DND-41 (cell line): ENCODE results near the gene UBFD1.

Source experiments
- ATAC-seq: fragments of 200-7000 bp; cut with Tn5 transposase; 3 replicates; pipeline ENCODE4 v1.9.1; 2021; ENCODE audit warnings: low read depth; ENCODE audit not compliant: insufficient read depth
- DNase-seq: peaks from one replicate; pipeline ENCODE4 v3.0.0-alpha.2; 2020
- H2AFZ ChIP-seq: 2 replicates; pipeline ENCODE4 v1.6.0; 2012; ENCODE audit warnings: low read depth, low read length
- H3K27ac ChIP-seq: 2 replicates; pipeline ENCODE4 v1.5.1; 2012; ENCODE audit warnings: low read length, inconsistent platforms
- H3K27me3 ChIP-seq: fragments of 200-600 bp; sonication (generic); 2 replicates; pipeline ENCODE4 v1.6.0; 2012; ENCODE audit warnings: low read length, mild to moderate bottlenecking, inconsistent platforms; ENCODE audit not compliant: insufficient read depth, poor library complexity
- H3K36me3 ChIP-seq: 2 replicates; pipeline ENCODE4 v1.5.1; 2012; ENCODE audit warnings: low read length, inconsistent platforms; ENCODE audit not compliant: insufficient read depth
- H3K4me1 ChIP-seq: 2 replicates; pipeline ENCODE4 v1.5.1; 2012; ENCODE audit warnings: mild to moderate bottlenecking, low read length; ENCODE audit not compliant: insufficient read depth
- H3K4me2 ChIP-seq: 2 replicates; pipeline ENCODE4 v1.6.0; 2012; ENCODE audit warnings: mild to moderate bottlenecking, moderate library complexity, low read length, inconsistent platforms; ENCODE audit not compliant: insufficient read depth
- H3K4me3 ChIP-seq, 2 experiments: fragments of 200-600 bp in 1 of 2; shearing (Covaris generic) in 1 of 2; 2 replicates each; pipeline ENCODE4 v1.5.1; 2012 to 2016; ENCODE audit warnings: inconsistent platforms in 2 of 2, low read length in 2 of 2, mild to moderate bottlenecking in 2 of 2, low read depth in 1 of 2, moderate library complexity in 1 of 2
- H3K79me2 ChIP-seq: 2 replicates; pipeline ENCODE4 v1.6.0; 2012; ENCODE audit warnings: low read length, inconsistent platforms; ENCODE audit not compliant: insufficient read depth
- H3K9ac ChIP-seq: 2 replicates; pipeline ENCODE4 v1.6.0; 2012; ENCODE audit warnings: low read depth, mild to moderate bottlenecking, inconsistent platforms, low read length, moderate library complexity
- H3K9me3 ChIP-seq: 2 replicates; pipeline ENCODE4 v1.5.1; 2012; ENCODE audit warnings: low read length, moderate library complexity, mild to moderate bottlenecking, inconsistent platforms; ENCODE audit not compliant: insufficient read depth, severe bottlenecking
- H4K20me1 ChIP-seq: 2 replicates; pipeline ENCODE4 v1.6.0; 2012; ENCODE audit warnings: low read length; ENCODE audit not compliant: insufficient read depth
- EZH2 ChIP-seq: IDR thresholded peaks from 3 replicates; pipeline ENCODE4 v1.6.1; 2012; ENCODE audit warnings: borderline replicate concordance, low read depth, mild to moderate bottlenecking, moderate library complexity, low read length, inconsistent platforms; ENCODE audit not compliant: severe bottlenecking
- TF ChIP-seq, protein P1 (sequence below): IDR thresholded peaks from 2 replicates; pipeline ENCODE4 v1.5.1; 2012; ENCODE audit warnings: borderline replicate concordance, low read length, moderate library complexity, mild to moderate bottlenecking; ENCODE audit not compliant: poor library complexity, severe bottlenecking; ENCODE audit errors: extremely low read depth

Gene UBFD1

GRCh38 chr16:23578101-23578830 lies 20.7 kb downstream of the UBFD1 start:
- Histone ChIP-seq H4K20me1 (0 out of 2 replicates have a peak, but pooled peaks cover 7% of the 10 kb centered on the region), H2AFZ (no peak overlapping the region), H3K9me3 (no peaks in the 10 kb centered on the region), H3K9ac (no peak overlapping the region), H3K4me3 (no peak overlapping the region), H3K4me1 (no peaks in the 10 kb centered on the region), H3K79me2 (no peaks in the 10 kb centered on the region), H3K27me3 (no peaks in the 10 kb centered on the region), H3K36me3 (peaks cover 54% of the 10 kb centered on the region), H3K4me2 (no peak overlapping the region), H3K27ac (no peak overlapping the region)
- no peak for TF ChIP-seq EZH2
- TF ChIP-seq, protein P1, sequence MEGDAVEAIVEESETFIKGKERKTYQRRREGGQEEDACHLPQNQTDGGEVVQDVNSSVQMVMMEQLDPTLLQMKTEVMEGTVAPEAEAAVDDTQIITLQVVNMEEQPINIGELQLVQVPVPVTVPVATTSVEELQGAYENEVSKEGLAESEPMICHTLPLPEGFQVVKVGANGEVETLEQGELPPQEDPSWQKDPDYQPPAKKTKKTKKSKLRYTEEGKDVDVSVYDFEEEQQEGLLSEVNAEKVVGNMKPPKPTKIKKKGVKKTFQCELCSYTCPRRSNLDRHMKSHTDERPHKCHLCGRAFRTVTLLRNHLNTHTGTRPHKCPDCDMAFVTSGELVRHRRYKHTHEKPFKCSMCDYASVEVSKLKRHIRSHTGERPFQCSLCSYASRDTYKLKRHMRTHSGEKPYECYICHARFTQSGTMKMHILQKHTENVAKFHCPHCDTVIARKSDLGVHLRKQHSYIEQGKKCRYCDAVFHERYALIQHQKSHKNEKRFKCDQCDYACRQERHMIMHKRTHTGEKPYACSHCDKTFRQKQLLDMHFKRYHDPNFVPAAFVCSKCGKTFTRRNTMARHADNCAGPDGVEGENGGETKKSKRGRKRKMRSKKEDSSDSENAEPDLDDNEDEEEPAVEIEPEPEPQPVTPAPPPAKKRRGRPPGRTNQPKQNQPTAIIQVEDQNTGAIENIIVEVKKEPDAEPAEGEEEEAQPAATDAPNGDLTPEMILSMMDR, result no peak
- no peak for ATAC-seq
- no peak for DNase-seq

DNA sequence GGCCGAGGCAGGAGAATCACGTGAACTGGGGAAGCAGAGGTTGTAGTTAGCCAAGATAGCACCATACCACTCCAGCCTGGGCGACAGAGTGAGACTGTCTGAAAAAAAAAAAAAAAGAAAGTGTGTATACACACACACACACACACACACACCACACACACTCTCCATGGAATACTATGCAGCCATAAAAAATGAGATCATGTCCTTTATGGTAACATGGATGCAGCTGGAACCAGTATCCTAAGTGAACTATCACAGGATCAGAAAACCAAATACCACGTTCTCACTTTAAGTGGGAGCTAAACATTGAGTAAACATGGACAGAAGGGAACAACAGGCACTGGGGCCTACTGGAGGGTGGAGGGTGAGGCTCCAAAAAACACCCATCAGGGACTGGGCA lies 21.8 kb downstream of the UBFD1 start:
- H3K4me2 ChIP-seq, result no peak overlapping the region
- no peaks in the 10 kb centered on the region for H3K9me3 ChIP-seq
- no peaks in the 10 kb centered on the region for H3K4me1 ChIP-seq
- H3K4me3 ChIP-seq, result no peak overlapping the region
- no peak for DNase-seq
- no peaks in the 10 kb centered on the region for H3K79me2 ChIP-seq
- H3K9ac ChIP-seq, result no peak overlapping the region
- H3K36me3 ChIP-seq, result peaks cover 52% of the 10 kb centered on the region
- H2AFZ ChIP-seq, result no peak overlapping the region
- no peaks in the 10 kb centered on the region for H3K27me3 ChIP-seq
- TF ChIP-seq, protein P1, result no peak
- no peak for TF ChIP-seq EZH2
- H3K27ac ChIP-seq, result no peak overlapping the region
- ATAC-seq, result no peak
- peaks cover 9% of the 10 kb centered on the region; the same call in 1 of the 2 replicates for H4K20me1 ChIP-seq

GRCh38 chr16:23580391-23580790 lies 22.9 kb downstream of the UBFD1 start:
- Histone ChIP-seq H4K20me1 (peaks cover 12% of the 10 kb centered on the region; the same call in 1 of the 2 replicates), H3K79me2 (no peaks in the 10 kb centered on the region), H3K4me2 (no peak overlapping the region), H3K36me3 (peaks cover 59% of the 10 kb centered on the region), H3K9ac (no peak overlapping the region), H3K4me3 (no peak overlapping the region), H2AFZ (no peak overlapping the region), H3K9me3 (no peaks in the 10 kb centered on the region), H3K4me1 (no peaks in the 10 kb centered on the region), H3K27me3 (no peaks in the 10 kb centered on the region), H3K27ac (no peak overlapping the region)
- TF ChIP-seq, protein P1, result no peak
- no peak for TF ChIP-seq EZH2
- DNase-seq (no peak), ATAC-seq (no peak)
